Ureter (tissue), 1 donor: ENCODE results near the gene MYOG. TPM values are rescaled to one million over a fixed set of nuclear protein-coding genes. Genes with fewer than 3 reads are reported as not detected.
A peak's percentile ranks its signal among the peaks of the same experiment; 100 is the strongest.

Experiments
- DNase-seq: peaks from one replicate; pipeline ENCODE4 v3.0.0-alpha.2; 2020; ENCODE audit warnings: low spot score
- total RNA-seq: library from RNA; stranded (reverse); gene quantifications from one replicate; pipeline ENCODE4 v1.2.4, GENCODE V29; 2023
- donor health status: DM: yes; HTN: yes; CAD: no.

Gene MYOG
- total RNA-seq, 1 donor from 2014 or later, result not detected

DNA sequence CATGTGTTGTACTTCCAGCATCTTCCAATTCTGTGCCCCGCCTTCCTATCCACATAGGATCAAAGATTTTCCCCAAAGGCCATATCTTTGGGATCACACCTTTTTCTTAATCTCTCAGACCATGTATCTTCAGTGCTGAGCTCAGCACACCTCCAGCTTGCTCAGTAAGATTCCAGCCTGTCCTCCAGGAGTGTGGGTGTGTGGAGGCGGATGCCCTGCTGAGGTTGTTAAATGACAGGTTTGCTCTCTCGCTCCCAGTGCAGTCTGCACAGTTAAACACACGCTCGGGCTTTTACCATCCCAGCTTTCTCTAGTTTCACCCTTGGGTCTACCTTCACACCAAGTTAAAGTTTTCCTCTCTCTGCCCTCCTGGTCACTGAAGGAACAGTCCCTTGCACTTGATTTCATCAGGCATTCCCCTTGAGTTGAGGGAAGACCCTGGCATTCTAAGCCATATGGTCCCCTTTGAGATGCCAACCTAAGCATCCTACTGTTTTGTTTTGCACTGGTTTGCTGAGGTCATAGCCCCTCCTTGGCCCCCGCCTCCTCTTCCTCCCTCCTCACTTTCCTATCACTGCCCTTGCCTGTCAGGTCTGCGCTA, 13.7 kb downstream of the MYOG start:
- DNase-seq, result no peak

DNA sequence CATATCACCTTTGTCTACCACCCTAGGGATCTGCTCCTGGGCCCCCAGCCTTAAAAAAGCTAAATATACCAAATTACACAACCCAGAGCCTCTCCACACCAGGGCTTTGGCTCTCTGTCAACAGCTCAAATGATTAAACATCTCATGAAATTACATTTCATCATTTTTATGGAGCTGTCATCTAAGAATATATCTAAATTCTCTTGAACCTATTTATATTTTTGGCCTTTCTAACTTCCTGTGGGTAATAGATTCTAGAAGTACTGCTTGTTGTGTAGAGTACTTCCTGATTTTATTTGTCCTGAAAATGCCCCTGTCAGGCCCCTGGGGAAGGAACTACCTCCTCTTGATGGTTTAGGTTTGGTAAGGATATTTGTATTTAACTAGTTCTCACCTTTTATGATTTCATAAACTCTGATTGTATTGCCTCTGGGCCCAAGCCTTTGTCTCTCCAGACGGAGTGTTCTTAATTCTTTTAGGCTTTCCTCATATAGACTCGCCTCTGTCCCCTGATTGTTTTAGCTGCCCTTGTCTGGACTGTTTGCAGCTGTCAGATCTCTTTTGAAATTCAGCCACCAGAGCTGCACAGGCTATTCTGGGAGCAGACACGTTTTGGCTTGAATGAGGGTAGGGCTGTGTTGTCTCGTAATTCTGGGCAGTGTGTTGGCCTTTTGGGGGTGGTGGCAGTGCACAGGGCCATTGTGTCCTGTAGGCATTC, 16.6 kb downstream of the MYOG start:
- peak; percentile 59 for DNase-seq

DNA sequence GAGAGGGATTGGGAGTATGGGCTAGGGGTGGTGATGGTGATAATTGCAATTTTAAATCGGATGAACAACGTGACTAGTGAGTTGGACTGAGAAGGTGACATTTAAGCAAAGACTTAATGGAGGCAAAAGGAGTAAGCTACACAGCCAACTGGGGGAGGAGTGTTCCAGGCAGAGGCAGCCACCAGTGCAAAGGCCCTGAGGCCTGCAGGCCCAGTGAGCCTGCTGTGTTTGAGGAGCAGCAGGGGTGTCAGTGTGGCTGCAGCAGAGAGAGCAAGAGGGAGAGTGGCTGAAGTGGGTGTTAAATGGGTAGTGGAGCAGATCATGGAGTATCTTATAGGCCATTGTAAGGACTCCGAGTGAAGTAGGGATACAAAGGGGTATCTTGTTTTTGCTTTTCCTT, 18.8 kb downstream of the MYOG start:
- no peak for DNase-seq

DNA sequence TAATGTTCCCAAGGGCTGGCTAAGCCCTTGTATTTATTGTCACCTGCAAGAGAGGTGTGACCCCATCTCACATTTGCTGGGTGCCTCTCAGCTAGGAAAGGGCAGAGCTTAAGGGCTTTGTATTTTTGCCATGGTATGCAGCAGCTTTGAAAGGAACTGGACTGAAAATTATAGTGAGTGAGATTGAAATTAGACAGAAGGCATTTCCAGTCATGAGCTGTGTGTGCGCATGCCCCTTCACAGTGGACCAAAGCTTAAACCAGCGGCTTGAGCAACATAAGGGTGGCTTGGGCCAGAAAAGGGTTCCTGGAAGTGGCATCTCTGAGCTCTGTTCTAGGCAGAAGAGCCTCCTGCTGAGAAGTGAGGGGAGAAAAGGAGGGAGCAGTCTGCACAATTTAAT, 19.8 kb downstream of the MYOG start:
- no peak for DNase-seq

DNA sequence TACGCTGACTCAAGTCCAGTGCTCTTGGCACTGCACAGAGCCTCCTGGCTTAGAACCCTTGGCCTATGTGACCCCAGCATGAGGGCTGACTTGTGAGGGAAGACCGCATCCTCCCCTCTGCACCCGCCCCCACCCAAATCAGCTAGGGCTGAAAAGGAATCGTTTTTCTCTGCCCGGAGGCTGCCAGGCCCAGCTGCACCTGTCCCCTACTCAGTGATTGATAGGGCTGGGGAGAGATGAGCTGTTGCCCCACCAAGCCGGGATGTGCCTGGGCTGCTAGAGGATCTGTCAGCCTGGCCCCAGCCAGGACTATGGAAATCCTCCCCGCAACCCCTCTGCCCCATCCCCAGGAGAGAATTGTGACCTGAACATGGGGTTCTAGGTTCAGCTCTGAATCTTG, 20.6 kb downstream of the MYOG start:
- DNase-seq, result no peak

DNA sequence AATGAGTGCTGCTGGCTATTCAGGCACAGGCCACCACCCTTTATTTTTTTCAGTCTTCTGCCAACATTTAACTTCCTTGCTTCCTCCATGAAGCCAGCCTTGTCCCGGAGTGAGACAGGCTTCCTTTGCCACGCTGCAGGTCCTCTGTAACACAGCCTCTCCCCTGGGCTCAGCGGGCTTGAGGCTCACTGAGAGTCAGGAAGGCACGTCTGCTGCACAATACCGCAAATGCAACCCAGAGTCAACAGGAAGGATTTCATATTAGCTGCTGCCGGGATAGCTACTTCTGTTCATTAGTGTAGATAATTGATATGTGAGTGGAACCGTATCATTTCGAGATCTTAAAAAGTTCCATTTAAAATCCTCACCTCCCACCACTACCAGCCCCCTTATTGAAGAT, 22.5 kb downstream of the MYOG start:
- no peak for DNase-seq

DNA sequence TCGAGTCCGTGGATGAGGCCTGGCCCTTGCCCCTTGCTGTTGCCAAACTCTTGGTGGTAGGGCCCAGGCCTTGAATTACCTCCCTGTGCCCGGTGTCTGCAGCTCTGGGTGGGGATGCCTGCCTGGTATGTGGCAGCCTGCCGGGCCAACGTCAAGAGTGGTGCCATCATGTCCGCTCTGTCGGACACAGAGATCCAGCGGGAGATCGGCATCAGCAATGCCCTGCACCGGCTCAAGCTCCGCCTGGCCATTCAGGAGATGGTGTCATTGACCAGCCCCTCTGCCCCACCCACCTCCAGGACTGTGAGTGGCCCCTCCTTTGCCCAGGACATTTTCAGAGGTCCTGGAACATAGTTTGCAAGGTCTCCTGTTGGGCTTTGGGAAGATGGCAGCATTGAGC, 25.7 kb downstream of the MYOG start:
- no peak for DNase-seq

DNA sequence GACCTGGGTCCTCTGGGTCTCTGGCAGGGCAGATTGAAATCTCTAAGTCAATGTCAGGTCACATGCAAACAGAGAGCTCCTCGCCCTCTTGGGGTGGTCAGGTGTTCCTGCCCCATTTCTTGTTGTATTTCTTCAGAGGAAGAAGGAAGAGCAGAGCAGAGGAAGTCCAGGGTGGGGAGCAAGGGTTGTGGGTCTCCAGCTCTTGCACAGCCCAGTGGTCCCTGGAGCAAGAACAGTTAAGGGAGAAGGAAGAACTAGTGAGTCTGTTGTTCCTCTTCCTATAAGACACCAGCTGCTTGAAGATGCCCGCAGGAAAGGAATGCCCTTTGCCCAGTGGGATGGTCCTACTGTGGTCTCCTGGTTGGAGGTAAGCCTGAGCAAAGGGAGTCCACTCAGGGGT, 26.3 kb downstream of the MYOG start:
- no peak for DNase-seq

DNA sequence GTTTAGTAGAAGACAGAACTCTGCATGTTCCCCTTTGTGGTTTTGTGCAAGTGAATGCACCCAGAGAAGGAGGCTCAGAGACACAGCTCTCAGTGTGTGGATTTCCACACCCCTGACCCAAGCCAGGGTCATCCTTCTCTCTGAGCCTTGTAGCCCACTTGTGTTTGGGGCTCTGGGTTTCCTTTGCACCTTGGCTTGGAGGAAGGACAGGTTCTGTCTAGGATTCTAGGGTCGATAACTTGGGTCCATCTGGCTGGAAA, 27.2 kb downstream of the MYOG start:
- DNase-seq, result no peak

DNA sequence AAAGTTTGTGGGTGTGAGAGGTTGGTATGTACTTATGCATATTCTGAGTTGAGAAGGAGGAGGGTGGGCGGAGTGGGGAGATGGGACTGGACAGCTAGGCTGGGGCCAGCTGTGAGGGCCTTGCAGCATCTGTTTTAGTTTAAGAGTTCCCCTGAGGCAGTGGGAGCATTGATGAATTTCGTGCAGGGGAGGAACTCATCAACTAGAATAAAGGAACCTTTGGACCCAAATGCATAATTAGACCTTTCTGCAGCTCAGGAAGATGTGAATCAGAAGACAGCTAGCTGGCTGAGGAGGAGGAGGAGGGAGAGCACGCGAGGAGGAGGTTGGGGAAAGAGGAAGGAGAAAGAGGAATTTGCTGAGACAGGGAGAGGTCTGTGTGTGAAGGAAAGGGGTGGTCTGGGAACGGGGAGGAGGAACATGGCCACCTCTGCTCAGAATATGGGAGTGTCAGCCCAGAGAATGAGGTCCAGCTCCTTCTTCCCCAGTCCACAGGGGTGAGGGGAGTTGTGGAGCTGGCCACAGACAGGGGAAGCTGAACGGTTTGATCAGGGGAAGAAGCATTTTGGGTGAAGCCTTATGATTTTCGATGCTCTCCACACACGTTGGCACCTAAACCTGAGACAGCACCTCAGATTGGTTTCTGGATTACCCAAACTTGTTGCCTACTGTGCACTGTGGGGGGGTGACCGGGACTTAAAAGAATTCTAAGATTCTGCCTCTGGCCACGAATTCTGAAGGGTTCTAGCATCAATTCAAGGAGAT, 27.7 kb downstream of the MYOG start:
- DNase-seq, result no peak

DNA sequence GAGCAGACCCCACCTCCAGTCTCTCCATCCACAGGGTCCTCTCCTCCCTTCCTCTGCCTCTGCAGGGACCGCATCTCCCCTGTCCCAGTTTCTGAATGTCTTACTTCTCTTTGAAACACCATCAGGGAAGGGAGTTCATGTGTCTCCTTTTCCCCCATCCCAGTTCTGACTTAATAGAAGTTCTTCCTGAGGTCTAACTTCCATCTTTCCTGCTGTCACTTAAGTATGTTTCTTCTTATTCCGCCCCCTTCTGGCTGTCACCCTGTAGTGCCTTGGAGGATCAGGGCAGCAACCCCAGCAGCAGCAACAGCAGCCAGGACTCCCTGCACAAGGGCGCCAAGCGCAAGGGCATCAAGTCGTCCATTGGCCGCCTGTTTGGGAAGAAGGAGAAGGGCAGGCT, 29.3 kb downstream of the MYOG start:
- DNase-seq, result no peak

DNA sequence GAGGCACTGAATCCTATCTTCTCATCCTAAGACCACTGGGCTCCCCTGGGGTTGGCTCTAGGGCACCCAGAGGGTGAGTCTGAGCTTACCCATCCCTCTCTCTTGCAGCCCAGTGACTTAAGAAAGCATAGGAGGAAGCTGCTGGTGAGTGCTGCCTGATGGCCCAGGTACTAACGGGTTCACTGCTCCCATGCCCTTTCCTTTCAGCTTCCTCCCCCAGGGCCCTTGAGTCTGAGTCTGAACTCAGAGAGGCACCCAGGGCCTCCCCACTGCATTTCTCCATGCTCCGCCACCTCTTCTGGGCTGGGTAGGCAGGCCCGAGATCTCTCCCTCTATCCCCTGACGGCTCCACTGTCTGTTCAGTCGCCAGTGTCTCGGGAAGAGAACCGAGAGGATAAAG, 29.8 kb downstream of the MYOG start:
- no peak for DNase-seq

DNA sequence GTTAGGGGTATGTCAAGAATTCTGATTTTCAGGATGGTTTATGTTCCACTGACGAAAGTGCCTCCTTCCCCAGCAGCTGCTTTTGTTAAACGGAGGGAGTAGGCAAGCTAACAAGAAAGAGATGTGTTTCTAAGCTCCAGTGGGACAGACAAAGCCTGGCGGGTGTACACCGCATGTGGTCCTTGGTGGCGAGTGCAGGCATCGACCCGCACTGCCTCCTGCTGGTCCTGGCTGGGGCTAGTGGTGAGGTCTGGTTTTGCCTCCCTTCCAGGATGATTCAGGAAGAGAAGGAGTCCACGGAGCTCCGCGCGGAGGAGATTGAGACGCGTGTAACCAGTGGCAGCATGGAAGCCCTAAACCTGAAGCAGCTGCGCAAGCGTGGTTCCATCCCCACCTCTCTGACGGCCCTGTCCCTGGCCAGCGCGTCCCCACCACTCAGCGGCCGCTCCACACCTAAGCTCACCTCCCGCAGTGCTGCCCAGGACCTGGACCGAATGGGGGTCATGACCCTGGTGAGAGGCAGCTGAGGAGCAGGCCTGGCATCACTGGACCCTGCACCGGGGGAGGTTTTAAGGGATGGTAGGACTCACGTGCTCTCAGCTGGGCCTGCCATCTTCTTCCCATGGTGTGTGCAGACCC, 30.5 kb downstream of the MYOG start:
- DNase-seq, result no peak

DNA sequence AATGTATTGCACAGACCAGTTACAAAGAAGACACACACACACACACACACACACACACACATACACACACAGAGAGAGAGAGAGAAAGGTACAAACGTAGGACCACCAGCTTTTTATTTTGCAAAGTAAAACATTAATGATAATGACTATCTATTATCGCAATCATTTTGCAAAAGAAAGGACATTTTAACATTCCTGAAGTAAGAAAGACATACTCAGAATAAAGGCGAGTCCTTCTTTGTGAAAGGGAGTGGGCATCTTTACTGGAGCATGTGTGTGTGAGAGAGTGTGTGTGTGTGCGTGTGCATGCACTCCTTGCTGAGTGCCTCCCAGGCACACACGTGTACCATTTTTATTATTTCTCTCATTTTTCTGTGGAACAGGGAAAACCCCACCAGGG, 31.2 kb downstream of the MYOG start:
- no peak for DNase-seq

DNA sequence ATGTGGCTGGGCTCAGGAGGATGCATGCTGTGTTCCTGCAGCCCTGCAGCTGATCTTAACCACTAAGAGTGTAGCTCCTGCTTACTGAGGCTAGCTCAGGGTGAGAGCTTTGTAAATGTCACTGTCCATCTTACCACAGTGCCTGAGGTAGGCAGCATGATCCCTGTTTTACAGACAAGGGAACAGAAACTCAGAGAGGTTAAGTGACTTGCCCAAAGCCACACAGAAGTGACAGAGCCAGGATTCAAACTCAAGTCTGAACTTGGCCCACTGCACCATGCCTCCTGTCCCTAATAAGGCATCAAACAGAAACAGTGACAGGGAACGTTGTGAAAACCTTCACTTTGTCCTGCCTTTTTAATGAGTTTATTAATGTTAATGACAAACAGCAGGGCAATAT, 31.6 kb downstream of the MYOG start:
- no peak for DNase-seq

DNA sequence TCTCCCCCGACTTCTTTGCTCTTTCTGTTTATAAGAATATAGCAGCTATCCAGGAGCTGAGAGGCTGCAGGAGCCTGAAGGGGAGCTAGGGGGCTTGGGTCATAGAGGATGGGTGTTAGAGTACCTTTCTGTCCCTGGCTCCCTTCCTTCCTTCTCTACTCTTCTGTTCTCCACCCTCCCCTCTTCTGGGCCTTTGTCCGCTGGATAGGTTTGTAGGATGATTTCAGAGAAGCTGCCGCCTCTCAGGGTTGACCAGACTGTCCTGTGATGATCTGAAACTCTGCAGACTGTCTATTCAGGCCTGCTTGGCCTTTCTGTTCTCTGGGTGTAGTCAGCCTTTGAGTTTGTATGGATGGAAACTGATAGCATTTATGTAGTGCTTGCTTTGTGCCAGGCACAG, 33.2 kb downstream of the MYOG start:
- DNase-seq, result no peak

DNA sequence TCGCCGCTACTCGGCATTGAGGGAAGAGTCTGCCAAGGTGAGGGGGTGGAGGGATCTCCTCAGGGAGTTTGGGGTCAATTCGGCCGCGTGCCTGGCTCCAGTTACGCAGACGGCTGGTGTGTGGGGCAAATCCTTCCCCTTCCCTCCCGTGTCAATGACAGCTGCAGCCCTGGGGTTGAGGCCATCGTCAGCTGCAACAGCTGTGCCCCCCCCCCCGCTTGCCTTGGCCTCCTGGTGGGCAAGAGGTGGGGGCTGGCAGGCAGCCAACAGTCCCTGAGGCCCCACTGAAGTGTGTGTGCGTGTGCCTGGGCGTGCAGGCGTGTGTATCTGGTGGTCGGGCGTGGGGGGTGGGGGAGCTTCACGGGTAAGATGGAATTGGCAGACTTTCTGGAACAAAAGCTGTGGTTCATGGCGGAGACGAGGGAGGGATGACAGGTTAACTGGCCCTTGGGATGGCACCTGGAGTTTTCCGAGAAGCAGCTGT, 33.9 kb downstream of the MYOG start:
- no peak for DNase-seq

DNA sequence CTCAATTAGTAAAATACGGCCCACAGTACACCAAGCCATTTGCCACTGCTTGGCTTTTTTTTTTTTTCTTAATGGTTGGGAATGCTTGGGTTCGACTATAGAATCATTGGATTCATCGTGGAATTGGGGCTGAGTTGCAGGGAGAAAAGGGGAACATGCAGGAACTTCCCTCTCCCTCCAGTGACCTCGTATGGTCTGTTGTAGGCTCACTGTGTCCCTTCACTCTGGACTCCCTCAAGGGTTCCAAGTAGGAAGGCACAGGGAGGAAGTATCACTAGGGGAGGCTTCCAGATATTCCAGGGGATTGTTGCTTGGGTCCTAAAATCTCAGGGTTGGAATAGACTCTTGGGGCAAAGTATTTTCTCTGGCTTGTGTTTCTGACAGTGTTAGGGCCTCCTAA, 35.0 kb downstream of the MYOG start:
- DNase-seq, result no peak

DNA sequence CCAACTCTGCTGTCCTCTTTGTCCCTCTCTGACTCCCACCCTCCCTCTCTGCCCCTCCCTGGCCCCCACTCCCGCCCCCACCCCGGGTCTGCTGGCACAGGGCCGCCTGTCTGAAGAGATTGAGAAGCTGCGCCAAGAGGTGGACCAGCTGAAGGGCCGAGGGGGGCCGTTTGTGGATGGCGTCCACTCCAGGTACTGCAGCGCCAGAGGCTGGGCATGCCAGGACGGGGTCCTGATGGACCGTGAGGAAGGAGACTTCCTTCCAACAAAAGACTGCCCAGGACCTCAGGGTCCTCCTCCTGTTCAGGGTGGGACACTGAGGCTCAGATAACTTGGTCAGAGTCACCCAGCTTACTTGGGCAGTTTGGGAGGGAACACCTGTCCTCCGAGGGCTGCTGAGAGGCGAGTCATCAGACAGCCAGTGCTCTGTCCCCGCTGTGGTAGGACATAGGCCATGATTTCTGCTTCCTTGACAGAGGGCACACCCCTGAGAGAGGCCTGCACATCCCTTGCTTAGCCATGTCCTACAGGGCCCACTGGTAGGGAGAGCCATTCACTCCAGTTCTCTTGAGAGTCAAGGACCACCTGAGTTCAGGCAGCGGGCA, 36.1 kb downstream of the MYOG start:
- no peak for DNase-seq

DNA sequence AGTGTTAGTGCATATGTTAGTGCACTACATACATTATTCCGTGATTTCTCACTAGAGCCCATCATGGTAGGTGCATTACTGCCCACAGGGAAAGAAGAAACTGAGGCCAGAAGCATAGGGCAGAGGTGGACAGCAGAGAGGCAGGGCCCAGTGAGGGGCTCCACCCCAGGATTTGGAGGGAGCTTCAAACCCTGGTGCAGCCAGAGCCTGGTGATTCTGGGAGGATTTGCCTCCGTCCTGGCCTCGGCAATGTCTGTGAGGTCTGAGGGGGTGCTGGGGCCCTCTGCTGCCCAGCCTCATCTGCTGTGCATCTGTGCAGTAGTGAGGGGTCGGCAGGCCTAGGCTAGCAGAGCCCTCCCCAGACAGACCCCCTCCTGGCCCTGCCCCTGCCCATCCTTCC, 36.7 kb downstream of the MYOG start:
- no peak for DNase-seq

DNA sequence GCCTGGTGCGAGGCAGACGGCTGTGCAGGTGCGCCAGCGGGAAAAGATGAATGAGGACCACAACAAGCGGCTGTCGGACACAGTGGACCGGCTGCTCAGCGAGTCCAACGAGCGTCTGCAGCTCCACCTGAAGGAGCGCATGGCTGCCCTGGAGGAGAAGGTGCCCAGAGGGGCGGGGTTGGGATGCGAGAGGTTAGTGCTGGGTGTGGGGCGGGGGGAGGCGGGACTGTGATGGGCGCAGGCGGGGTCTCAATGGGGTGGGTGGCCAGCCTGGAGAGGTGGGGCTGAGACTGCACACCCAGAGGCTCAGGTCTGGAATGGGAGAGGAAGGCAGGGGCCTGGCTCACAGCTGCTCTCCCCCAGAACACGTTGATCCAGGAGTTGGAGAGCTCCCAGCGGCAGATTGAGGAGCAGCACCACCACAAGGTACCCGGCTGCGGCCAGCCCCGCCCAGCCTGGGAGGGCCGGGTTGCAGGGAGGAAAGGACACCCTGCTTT, 37.2 kb downstream of the MYOG start:
- DNase-seq, result no peak

DNA sequence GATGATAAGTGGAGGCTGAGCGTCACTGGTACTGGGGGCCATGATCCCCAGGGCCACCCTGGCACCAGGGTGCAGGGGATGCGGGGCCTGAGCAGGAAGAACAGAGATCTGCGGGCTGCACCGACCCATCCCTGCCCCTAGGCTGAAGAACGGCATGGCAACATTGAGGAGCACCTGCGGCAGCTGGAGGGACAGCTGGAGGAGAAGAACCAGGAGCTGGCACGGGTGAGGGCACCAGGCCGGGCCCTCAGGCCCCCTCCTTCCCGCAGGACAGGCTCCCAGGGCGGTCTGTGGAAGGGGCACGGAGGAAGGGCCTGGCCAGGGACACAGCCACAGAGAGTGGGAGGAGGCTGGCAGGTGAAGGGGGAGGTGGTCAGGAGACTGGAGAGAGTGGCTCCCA, 37.7 kb downstream of the MYOG start:
- DNase-seq, result no peak
